Aorta (tissue), 5 donors: Measurements from ENCODE around the gene C22orf39. TPM values are rescaled to one million over a fixed set of nuclear protein-coding genes. Genes with fewer than 3 reads are reported as not detected.
A peak's percentile ranks its signal among the peaks of the same experiment; 100 is the strongest.

Source experiments
- ATAC-seq: fragments of 200-7000 bp; cut with Tn5 transposase; one replicate; pipeline ENCODE4 v1.9.1; 2022; ENCODE audit warnings: moderate library complexity; ENCODE audit not compliant: low FRiP score
- DNase-seq, 2 donors: peaks; one replicate each; pipeline ENCODE4 v3.0.0-alpha.2; 2020
- H3K27ac ChIP-seq, 2 donors: one replicate each; pipeline ENCODE4 v1.5.1; 2013; ENCODE audit warnings: low read length in 2 of 2, mild to moderate bottlenecking in 2 of 2, moderate library complexity in 2 of 2, control low read depth in 1 of 2, inconsistent platforms in 1 of 2, low read depth in 1 of 2
- H3K27me3 ChIP-seq, 2 donors: one replicate each; pipeline ENCODE4 v1.6.1; 2013; ENCODE audit warnings: control low read depth in 1 of 2, low read length in 1 of 2, mild to moderate bottlenecking in 1 of 2, moderate library complexity in 1 of 2; ENCODE audit not compliant: insufficient read depth in 2 of 2, control insufficient read depth in 1 of 2
- H3K36me3 ChIP-seq, 2 donors: one replicate each; pipeline ENCODE4 v1.6.1; 2013; ENCODE audit warnings: control low read depth in 1 of 2, low read length in 1 of 2, mild to moderate bottlenecking in 1 of 2; ENCODE audit not compliant: insufficient read depth in 2 of 2, control insufficient read depth in 1 of 2
- H3K4me1 ChIP-seq, 2 donors: one replicate each; pipeline ENCODE4 v1.6.1; 2013; ENCODE audit warnings: low read length in 2 of 2, control low read depth in 1 of 2, mild to moderate bottlenecking in 1 of 2, moderate library complexity in 1 of 2; ENCODE audit not compliant: insufficient read depth in 2 of 2, control insufficient read depth in 1 of 2
- H3K4me3 ChIP-seq, 2 donors: one replicate each; pipeline ENCODE4 v1.5.1; 2013; ENCODE audit warnings: low read length in 2 of 2, control low read depth in 1 of 2, mild to moderate bottlenecking in 1 of 2
- H3K9me3 ChIP-seq: one replicate; pipeline ENCODE4 v1.6.1; 2013; ENCODE audit warnings: mild to moderate bottlenecking, low read length; ENCODE audit not compliant: control insufficient read depth
- WGBS, 2 donors: extraction: QIAGEN DNeasy Blood & Tissue Kit; methylation state at CpG; one replicate each; pipeline ENCODE4 v1.1.7; 2013; 5-methylcytosine and 5-hydroxymethylcytosine counted together
- intact Hi-C, 2 donors: fragments of 100-400 bp; cut with DNase I; formaldehyde crosslinking; loops; one replicate each; pipeline versions ENCODE4 v1.14.2 to v1.15.0; 2022
- polyA plus RNA-seq, 2 donors: library from polyadenylated mRNA; stranded (reverse); fragments of 200-250 nt; gene quantifications; one replicate each; pipeline ENCODE4 v1.2.3, GENCODE V29; 2013
- total RNA-seq, 2 donors: library from RNA; stranded (reverse); fragmentation: NEBNext Ultra II Directional; extraction: Animal tissue kit (Norgen Biotek cat#: 25700); gene quantifications; one replicate each; pipeline ENCODE4 v1.2.1, GENCODE V29; 2021
- donor health status: healthy with polysubstance abuse.
- donor health status: Bipolar disorder and iron deficiency.
- donor health status: DM: no; HTN: no; CAD: no.
- donor health status: DM: no; HTN: no; CAD: no.
- donor health status: DM: yes; HTN: yes; CAD: no.

The C22orf39 gene
- total and polyA plus RNA-seq, 4 donors: 29.3 to 58.2 (median 33.6) TPM

- Histone ChIP-seq H3K9me3 (no peaks in the 10 kb centered on the region), H3K36me3 (peaks cover 0 to 13% of the 10 kb centered on the region in 2 donors), H3K27ac (no peak overlapping the region), H3K4me3 (no peak overlapping the region), H3K27me3 (no peaks in the 10 kb centered on the region), H3K4me1 (no peaks in the 10 kb centered on the region)
- intact Hi-C loops: no loop called here
- 81 to 86% methylated on average over 3 of the region's 3 CpGs for WGBS, 2 donors
- ATAC-seq (no peak), DNase-seq (peak in 1 of 2 donors; percentile 33)
Observed at GRCh38 chr22:19397734-19398104, 49.8 kb downstream of the C22orf39 start.

- intact Hi-C loops: no loop called here
- no peak for ATAC-seq
Observed at GRCh38 chr22:19396934-19397733, 50.4 kb downstream of the C22orf39 start.

GRCh38 chr22:19396561-19396933, 51.0 kb downstream of the C22orf39 start:
- intact Hi-C loops: no loop called here
- WGBS, 2 donors: 90 to 92% methylated on average over 6 of the region's 6 CpGs
- no peak overlapping the region for H3K4me3 ChIP-seq
- H3K36me3 ChIP-seq: peaks cover 0 to 16% of the 10 kb centered on the region in 2 donors
- H3K4me1 ChIP-seq: no peaks in the 10 kb centered on the region
- no peaks in the 10 kb centered on the region for H3K9me3 ChIP-seq
- no peaks in the 10 kb centered on the region for H3K27me3 ChIP-seq
- no peak overlapping the region for H3K27ac ChIP-seq
- DNase-seq: peak in 1 of 2 donors; percentile 55
- ATAC-seq: no peak

More at GRCh38 chr22:19396934-19397733, 50.4 kb downstream of the C22orf39 start:
- 89 to 94% methylated on average over 6 of the region's 6 CpGs for WGBS, 2 donors
- H3K9me3 ChIP-seq: no peaks in the 10 kb centered on the region
- no peak overlapping the region for H3K27ac ChIP-seq
- DNase-seq: peak in 1 of 2 donors; percentile 23
- no peak overlapping the region for H3K4me3 ChIP-seq
- peaks cover 0 to 16% of the 10 kb centered on the region in 2 donors for H3K36me3 ChIP-seq
- H3K4me1 ChIP-seq: no peaks in the 10 kb centered on the region
- H3K27me3 ChIP-seq: no peaks in the 10 kb centered on the region

- 92 to 98% methylated on average over 4 of the region's 4 CpGs for WGBS, 2 donors
- DNase-seq (no peak), ATAC-seq (no peak)
- Histone ChIP-seq H3K27me3 (no peaks in the 10 kb centered on the region), H3K4me1 (no peaks in the 10 kb centered on the region), H3K27ac (no peak overlapping the region), H3K4me3 (no peak overlapping the region), H3K36me3 (peaks cover 0 to 16% of the 10 kb centered on the region in 2 donors), H3K9me3 (no peaks in the 10 kb centered on the region)
- intact Hi-C loops: no loop called here
Observed at GRCh38 chr22:19395276-19395675, 52.2 kb downstream of the C22orf39 start.

- intact Hi-C loops: no loop called here
- 93 to 95% methylated on average over 8 of the region's 8 CpGs for WGBS, 2 donors
- DNase-seq: no peak
- Histone ChIP-seq H3K36me3 (peaks cover 0 to 16% of the 10 kb centered on the region in 2 donors), H3K4me1 (no peaks in the 10 kb centered on the region), H3K4me3 (no peak overlapping the region), H3K27ac (no peak overlapping the region), H3K27me3 (no peaks in the 10 kb centered on the region), H3K9me3 (no peaks in the 10 kb centered on the region)
- ATAC-seq: no peak
Observed at GRCh38 chr22:19394274-19395050, 53.0 kb downstream of the C22orf39 start.

- intact Hi-C loops: no loop called here
- H3K9me3 ChIP-seq: no peaks in the 10 kb centered on the region
- ATAC-seq: no peak
- H3K27ac ChIP-seq: no peak overlapping the region
- WGBS, 2 donors: 81 to 94% methylated on average over 5 of the region's 5 CpGs
- peaks cover 0 to 19% of the 10 kb centered on the region in 2 donors for H3K36me3 ChIP-seq
- no peak for DNase-seq
- no peaks in the 10 kb centered on the region for H3K4me1 ChIP-seq
- no peak overlapping the region for H3K4me3 ChIP-seq
- H3K27me3 ChIP-seq: no peaks in the 10 kb centered on the region
Observed at GRCh38 chr22:19393704-19394103, 53.8 kb downstream of the C22orf39 start.

Other genes with a start within 250 kb of the C22orf39 start
- gene CLTCL1, start 156.0 kb downstream of the C22orf39 start, total RNA-seq: 1 to 10 TPM; 7.9 to 8.1 TPM
- 1 to 10 TPM in 1 of 2 donors, under 1 TPM in 1; 0.25 to 6.0 TPM for gene CLTCL1, start 156.0 kb downstream of the C22orf39 start, polyA plus RNA-seq
- 10 to 100 TPM; 20.8 to 24.3 TPM for gene HIRA, start 16.0 kb downstream of the C22orf39 start, total RNA-seq
- gene HIRA, start 16.0 kb downstream of the C22orf39 start, polyA plus RNA-seq: 10 to 100 TPM; 10.4 to 13.4 TPM
- 10 to 100 TPM; 13.9 to 16.4 TPM for gene MRPL40, start 15.2 kb downstream of the C22orf39 start, total RNA-seq
- gene MRPL40, start 15.2 kb downstream of the C22orf39 start, polyA plus RNA-seq: 10 to 100 TPM; 37.3 to 38.1 TPM
- 10 to 100 TPM; 43.4 to 46.0 TPM for gene UFD1, start 31.5 kb upstream of the C22orf39 start, total RNA-seq
- 100 to 1,000 TPM in 1 of 2 donors, 10 to 100 TPM in 1; 80.3 to 110 TPM for gene UFD1, start 31.5 kb upstream of the C22orf39 start, polyA plus RNA-seq
- 1 to 10 TPM in 1 of 2 donors, under 1 TPM in 1; 0.68 to 1.0 TPM for gene CDC45, start 32.2 kb upstream of the C22orf39 start, total RNA-seq
- gene CDC45, start 32.2 kb upstream of the C22orf39 start, polyA plus RNA-seq: 1 to 10 TPM in 1 of 2 donors, under 1 TPM in 1; 0.63 to 1.3 TPM
- 10 to 100 TPM; 43.7 to 69.2 TPM for gene CLDN5, start 76.7 kb upstream of the C22orf39 start, total RNA-seq
- gene CLDN5, start 76.7 kb upstream of the C22orf39 start, polyA plus RNA-seq: 1 to 10 TPM; 4.0 to 4.5 TPM